GM18907 (cell line): Measurements from ENCODE around the gene EXOC4.
"Not testable (repeated sequence)": the region's sequence is repeated elsewhere in the genome, so short reads cannot be mapped to it uniquely, and the experiment has no call there.

Experiments used
- ATAC-seq: cut with Tn5 transposase; IDR thresholded peaks from one replicate; pipeline ENCODE4 v1.9.1; 2021; ENCODE audit warnings: mild to moderate bottlenecking, moderate library complexity; ENCODE audit not compliant: unreplicated experiment

The EXOC4 gene

GRCh38 chr7:133313575-133313974 is 60.7 kb downstream of the EXOC4 start:
- no peak for ATAC-seq

- no peak for ATAC-seq
These were observed 61.2 kb downstream of the EXOC4 start for GRCh38 chr7:133314084-133314483.

GRCh38 chr7:133315332-133316040 is 62.6 kb downstream of the EXOC4 start:
- ATAC-seq: no peak

- no peak for ATAC-seq
These were observed 67.0 kb downstream of the EXOC4 start for GRCh38 chr7:133319842-133320241.

GRCh38 chr7:133320891-133321290 is 68.0 kb downstream of the EXOC4 start:
- ATAC-seq: no peak

DNA sequence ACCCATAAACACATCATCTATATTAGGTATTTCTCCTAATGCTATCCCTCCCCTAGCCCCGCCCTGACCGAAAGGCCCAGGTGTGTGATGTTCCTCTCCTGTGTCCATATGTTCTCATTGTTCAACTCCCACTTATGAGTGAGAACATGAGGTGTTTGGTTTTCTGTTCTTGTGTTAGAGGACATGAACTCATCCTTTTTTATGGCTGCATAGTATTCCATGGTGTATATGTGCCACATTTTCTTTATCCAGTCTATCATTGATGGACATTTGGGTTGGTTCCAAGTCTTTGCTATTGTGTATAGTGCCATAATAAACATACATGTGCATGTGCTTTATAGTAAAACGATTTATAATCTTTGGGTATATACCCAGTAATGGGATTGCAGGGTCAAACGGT is 68.5 kb downstream of the EXOC4 start:
- not testable (repeated sequence) for ATAC-seq

GRCh38 chr7:133326745-133327144 is 73.9 kb downstream of the EXOC4 start:
- not testable (repeated sequence) for ATAC-seq

DNA sequence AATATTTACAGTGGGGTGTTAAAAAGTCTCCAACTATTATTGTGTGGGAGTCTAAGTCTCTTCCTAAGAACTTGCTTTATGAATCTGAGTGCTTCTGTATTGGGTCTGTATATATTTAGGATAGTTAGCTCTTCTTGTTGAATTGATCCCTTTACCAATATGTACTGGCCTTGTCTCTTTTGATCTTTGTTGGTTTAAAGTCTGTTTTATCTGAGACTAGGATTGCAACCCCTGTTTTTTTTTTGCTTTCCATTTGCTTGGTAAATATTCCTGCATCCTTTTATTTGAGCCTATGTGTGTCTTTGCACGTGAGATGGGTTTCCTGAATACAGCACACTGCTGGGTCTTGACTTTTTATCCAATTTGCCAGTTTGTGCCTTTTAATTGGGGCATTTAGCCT is 75.1 kb downstream of the EXOC4 start:
- not testable (repeated sequence) for ATAC-seq

DNA sequence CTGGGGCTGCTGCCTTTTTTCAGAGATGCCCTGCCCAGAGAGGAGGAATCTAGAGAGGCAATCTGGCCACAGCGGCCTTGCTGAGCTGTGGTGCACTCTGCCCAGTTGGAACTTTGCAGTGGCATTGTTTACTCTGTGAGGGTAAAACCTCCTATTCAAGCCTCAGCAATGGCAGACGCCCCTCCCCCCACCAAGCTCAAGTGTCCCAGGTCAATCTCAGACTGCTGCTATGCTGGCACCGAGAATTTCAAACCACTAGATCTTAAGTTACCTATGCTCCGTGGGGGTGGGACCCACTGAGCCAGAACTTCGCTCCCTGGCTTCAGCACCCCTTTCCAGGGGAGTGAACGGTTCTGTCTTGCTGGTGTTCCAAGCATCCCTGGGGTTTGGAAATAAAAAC is 77.2 kb downstream of the EXOC4 start:
- ATAC-seq: no peak

DNA sequence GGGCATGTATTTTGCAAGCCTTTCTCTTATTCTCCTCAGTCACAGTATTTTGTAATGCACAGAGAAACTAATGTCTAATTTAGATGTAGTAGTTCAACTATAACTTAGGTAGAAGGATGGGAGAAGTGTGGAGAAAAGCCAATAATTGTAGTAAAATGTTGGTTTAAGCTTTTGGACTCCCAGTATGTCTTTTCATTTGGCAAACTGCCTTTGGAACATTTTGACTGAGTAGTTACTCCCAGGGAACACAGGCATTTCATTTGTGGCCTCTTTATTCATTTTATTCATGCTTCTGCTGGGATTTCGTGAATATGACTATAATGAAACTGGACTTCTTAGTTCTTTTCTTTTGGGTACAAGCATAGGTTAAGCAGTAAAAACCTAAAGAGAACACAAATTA is 79.0 kb downstream of the EXOC4 start:
- no peak for ATAC-seq

GRCh38 chr7:133339772-133340171 is 86.9 kb downstream of the EXOC4 start:
- ATAC-seq: no peak

DNA sequence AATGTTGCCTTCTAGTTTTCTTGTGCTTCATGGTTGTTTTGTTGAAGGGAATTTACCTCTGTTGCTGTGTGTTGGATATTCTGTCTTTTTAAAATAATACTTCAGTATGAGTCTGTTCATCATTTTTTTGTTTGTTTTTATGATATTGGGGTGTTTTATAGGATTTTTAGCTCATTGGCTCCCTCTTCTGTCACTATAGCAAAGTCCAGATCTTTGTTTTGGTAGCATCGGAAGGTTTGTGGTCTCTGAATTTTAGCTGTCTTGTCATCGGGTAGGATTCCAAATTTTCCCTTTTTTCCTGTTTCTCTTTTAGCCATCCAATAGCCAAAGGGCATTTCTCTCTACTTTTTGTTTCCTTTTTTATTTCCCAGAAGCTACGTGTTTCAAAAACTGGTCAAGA is 91.4 kb downstream of the EXOC4 start:
- no peak for ATAC-seq

DNA sequence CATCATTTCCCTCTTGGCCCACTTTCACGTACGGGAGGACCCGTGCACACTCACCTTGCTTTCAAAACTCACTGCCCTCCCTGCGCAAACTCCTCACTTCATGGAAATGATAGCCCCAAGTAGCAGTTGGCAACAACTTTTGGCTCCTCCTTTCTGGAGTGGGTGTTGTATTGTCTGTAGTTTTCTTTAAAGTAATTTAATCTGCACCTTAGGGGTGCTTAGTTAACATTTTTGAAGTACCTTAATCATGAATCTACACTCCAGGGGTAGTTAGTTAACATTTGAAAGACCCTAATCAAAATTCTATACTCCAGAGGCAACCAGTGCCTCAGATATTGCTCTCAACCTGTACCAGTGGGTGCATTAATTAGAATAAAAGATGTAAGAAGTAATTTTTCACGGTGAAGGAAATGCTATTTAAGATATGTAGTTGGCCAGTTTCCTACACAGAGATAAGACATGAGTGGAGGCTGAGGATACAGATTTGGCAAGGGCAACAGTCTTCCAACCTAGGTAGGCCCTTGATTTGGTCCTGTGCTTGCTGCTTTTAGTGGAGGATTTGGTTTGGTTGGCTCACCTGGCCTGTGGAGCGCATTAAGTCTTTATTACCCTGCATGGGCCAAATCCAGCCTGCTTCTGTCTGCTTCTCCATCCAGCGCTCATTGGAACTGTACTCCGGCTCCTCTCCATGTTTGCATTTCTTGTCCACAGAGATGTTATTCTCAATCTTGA is 93.0 kb downstream of the EXOC4 start:
- no peak for ATAC-seq

- no peak for ATAC-seq
These were observed 95.4 kb downstream of the EXOC4 start for GRCh38 chr7:133348250-133348649.

GRCh38 chr7:133349101-133349500 is 96.2 kb downstream of the EXOC4 start:
- no peak for ATAC-seq

DNA sequence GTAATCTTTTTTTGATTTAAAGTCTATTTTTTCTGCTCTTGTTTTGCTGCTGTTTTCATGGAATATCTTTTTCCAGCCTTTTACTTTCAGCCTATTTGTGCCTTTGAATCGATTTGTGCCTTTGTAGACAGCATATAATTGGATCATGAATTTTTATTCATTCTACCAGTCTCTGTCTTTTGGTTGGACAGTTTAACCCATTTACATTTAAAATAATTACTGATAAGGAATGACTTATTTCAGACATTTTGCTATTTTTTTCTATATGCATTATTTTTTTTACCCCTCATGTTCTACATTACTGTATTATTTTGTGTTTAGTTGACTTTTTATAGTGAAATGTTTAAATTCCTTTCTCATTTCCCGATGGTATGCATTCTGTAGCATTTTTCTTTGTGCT is 99.6 kb downstream of the EXOC4 start:
- ATAC-seq: no peak

- no peak for ATAC-seq
These were observed 100.9 kb downstream of the EXOC4 start for GRCh38 chr7:133353775-133354174.

DNA sequence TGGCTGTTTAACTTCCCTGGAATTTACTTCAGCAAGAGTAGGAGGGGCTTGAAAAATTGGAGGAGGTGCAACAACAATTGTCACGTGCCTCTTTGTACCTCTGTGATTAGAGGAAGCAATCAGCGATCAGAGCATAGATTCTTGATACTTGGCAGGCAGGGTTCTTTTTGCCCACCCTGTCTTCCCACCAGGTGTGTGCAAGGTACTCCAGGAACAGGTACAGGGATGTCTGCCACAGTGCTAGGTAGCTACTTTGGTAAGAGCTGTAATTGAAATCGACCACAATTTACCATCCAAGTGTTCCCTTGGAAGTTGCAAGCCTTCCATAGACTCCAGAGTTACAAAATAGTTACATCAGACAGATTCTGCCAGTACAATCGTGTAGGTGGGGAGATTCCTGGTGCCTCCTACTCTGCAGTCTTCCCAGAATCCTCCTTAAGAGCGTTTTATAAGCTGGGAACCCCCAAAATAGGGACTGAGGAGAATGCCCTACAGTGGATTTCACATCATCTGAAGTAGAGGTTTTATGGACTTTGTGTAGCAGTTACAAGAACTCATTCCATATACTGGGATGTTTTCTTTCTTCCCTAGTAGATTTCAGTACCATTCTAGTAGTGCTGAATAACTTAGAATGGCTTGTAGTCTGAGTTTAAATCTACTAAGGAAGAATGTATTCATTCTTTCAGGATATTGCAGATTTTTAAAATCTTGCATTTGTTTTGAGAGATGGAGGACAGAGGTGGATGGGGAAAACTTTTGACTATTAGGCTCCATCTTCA is 101.9 kb downstream of the EXOC4 start:
- no peak for ATAC-seq

DNA sequence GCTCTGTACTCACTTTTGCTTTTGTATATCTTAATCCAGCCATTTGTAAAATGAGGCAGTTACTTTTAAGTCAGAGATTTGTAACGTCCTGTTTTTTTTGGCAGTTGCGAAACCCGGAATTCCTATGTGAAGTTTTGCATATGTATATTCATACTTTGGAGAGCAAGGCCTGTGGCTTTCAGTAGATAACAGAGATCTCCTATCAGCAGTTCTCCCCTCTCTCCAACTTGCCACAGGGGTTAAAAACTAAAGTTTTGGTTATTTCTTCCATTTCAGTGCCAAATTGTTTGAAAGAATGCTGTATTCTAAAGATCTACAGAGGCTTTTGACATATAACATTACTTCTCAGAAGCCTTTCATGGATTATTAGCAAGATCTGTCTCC is 102.4 kb downstream of the EXOC4 start:
- ATAC-seq: no peak

- ATAC-seq: no peak
These were observed 102.9 kb downstream of the EXOC4 start for GRCh38 chr7:133355822-133356221.

DNA sequence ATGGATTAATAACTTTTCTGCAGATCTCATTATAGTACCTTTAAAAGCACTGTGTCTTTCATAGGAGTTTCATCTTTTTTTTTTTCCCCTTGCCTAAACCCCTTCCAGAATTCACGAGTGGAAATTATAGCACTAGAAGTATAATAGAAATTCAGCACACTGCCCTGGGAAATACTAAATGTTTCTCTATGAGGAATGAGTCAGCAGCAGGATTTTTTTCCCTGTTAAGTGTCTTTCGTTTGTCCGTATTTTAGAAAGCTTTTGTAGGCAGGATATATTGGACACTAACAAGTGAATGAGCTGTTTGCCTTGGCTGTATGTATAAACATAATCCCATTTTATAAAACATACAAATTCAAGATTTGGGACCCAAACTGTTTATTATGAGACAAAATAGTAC is 105.8 kb downstream of the EXOC4 start:
- ATAC-seq: no peak

DNA sequence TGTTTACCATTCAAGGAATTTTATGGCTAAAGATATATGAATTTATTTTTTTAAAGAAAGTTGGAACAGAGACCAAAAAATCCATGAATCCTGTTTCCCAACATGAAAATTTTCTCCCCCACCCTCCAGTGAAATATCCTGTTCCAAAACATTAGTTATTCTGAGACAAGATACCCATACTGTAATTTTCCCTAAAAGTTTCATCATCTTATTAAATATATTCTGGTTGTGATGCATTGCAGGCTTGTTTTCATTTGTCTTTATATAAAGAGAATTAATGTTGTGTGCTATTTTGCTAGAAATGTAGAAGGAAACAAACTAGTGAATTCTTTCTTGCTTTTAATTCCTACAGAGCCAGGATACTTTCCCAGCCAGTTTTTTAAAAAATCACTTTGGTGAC is 106.6 kb downstream of the EXOC4 start:
- ATAC-seq: no peak
